CD4-positive, alpha-beta T cell (primary cell): ENCODE results near the gene FCGR1A. TPM values are rescaled to one million over a fixed set of nuclear protein-coding genes. Genes with fewer than 3 reads are reported as not detected.
"Not testable (repeated sequence)": the region's sequence is repeated elsewhere in the genome, so short reads cannot be mapped to it uniquely, and the experiment has no call there.

Experiments used
- ATAC-seq: fragments of 200-7000 bp; cut with Tn5 transposase; one replicate; pipeline ENCODE4 v1.10.0; 2022; ENCODE audit warnings: mild to moderate bottlenecking; ENCODE audit not compliant: poor library complexity
- CTCF ChIA-PET: fragments of 350-600 bp; sonication (Branson Sonifier 250); formaldehyde crosslinking; loops from one replicate; lab custom pipeline; 2021; ENCODE audit warnings: antibody characterized with exemption, inconsistent platforms; lab: Charles Lee
- POLR2A ChIA-PET: fragments of 350-600 bp; sonication (Branson Sonifier 250); formaldehyde crosslinking; loops from one replicate; lab custom pipeline; 2021; ENCODE audit warnings: antibody characterized with exemption, inconsistent platforms; lab: Charles Lee
- DNase-seq, 14 experiments: peaks; one replicate each; pipeline ENCODE4 v3.0.0-alpha.2; 2013 to 2020; ENCODE audit warnings: mixed read lengths in 2 of 14
- H3K27ac ChIP-seq, 2 donors: one replicate each; pipeline versions ENCODE4 v1.5.1 to v1.7.0; 2013; ENCODE audit warnings: low read length in 2 of 2, low read depth in 1 of 2, mild to moderate bottlenecking in 1 of 2
- H3K27me3 ChIP-seq, 2 experiments: 1 replicate in 1 of 2; 2 replicates in 1 of 2; pipeline versions ENCODE4 v1.6.1 to v1.7.0; 2013; ENCODE audit warnings: low read length in 2 of 2, control low read depth in 1 of 2, mild to moderate bottlenecking in 1 of 2, moderate library complexity in 1 of 2; ENCODE audit not compliant: insufficient read depth in 2 of 2, control insufficient read depth in 1 of 2
- H3K36me3 ChIP-seq: one replicate; pipeline ENCODE4 v1.6.1; 2013; ENCODE audit warnings: low read length, control low read depth; ENCODE audit not compliant: insufficient read depth
- H3K4me1 ChIP-seq: one replicate; pipeline ENCODE4 v1.6.1; 2013; ENCODE audit warnings: low read length, control low read depth; ENCODE audit not compliant: insufficient read depth
- H3K4me3 ChIP-seq: one replicate; pipeline ENCODE4 v1.5.1; 2013; ENCODE audit warnings: mild to moderate bottlenecking, low read length, moderate library complexity
- H3K9me3 ChIP-seq, 2 experiments: 1 replicate in 1 of 2; 2 replicates in 1 of 2; pipeline versions ENCODE4 v1.6.1 to v1.7.0; 2013; ENCODE audit warnings: low read length in 2 of 2, mild to moderate bottlenecking in 2 of 2, control low read depth in 1 of 2, moderate library complexity in 1 of 2; ENCODE audit not compliant: control insufficient read depth in 1 of 2, insufficient read depth in 1 of 2
- H3K27ac Mint-ChIP-seq: one replicate; pipeline ENCODE4 v1.8.0; 2020; ENCODE audit warnings: mixed read lengths
- H3K27me3 Mint-ChIP-seq: one replicate; pipeline ENCODE4 v1.8.0; 2021; ENCODE audit warnings: mixed read lengths
- H3K36me3 Mint-ChIP-seq: one replicate; pipeline ENCODE4 v1.8.0; 2021; ENCODE audit warnings: low read depth, mixed read lengths
- H3K4me1 Mint-ChIP-seq: one replicate; pipeline ENCODE4 v1.8.0; 2021; ENCODE audit warnings: low read depth, mixed read lengths
- H3K4me3 Mint-ChIP-seq: one replicate; pipeline ENCODE4 v1.8.0; 2020; ENCODE audit warnings: mild to moderate bottlenecking, mixed read lengths
- H3K9me3 Mint-ChIP-seq: one replicate; pipeline ENCODE4 v1.8.0; 2020; ENCODE audit warnings: mixed read lengths
- intact Hi-C, 2 experiments: fragments of 100-400 bp; cut with DNase I in 1 of 2; cut with micrococcal nuclease in 1 of 2; formaldehyde crosslinking; loops; one replicate each; pipeline versions ENCODE4 v1.15.1 to v1.9.0; 2023 to 2025; cut with DNase I, micrococcal nuclease
- polyA plus RNA-seq, 2 donors: library from polyadenylated mRNA; unstranded; fragments of 120-200 nt; gene quantifications; one replicate each; pipeline ENCODE4 v1.2.1, GENCODE V29; 2013
- total RNA-seq, 174 experiments: library from RNA in 2 of 174; stranded (reverse) in 2 of 174; gene quantifications; one replicate each; pipeline ENCODE4 v1.2.3 and lab custom pipeline; 2021 to 2026

Gene FCGR1A
- total RNA-seq (under 1 TPM in 1 of 2 experiments, not detected in 1; 0.17 TPM), total RNA-seq (lab: John Stamatoyannopoulos, UW) (0 to 0.96 (median 0) reads per million in 172 experiments)
- 3.7 TPM for polyA plus RNA-seq (2013, experiment 1 of 2)
- 3.6 TPM for polyA plus RNA-seq (2013, experiment 2 of 2)

- H3K4me1 Mint-ChIP-seq, H3K27ac ChIP-seq, H3K4me3 ChIP-seq, H3K36me3 ChIP-seq, intact Hi-C loops, H3K9me3 Mint-ChIP-seq, CTCF ChIA-PET, H3K27me3 ChIP-seq, H3K36me3 Mint-ChIP-seq, H3K4me3 Mint-ChIP-seq, H3K9me3 ChIP-seq, H3K27ac Mint-ChIP-seq, H3K4me1 ChIP-seq, H3K27me3 Mint-ChIP-seq, ATAC-seq, POLR2A ChIA-PET, DNase-seq: not testable (repeated sequence)
These were observed at the start of gene FCGR1A for GRCh38 chr1:149782600-149782999. TSS of gene FCGR1A (plus strand) at chr1:149782694. CDS start at chr1:149782744, 50 bp downstream.

- POLR2A ChIA-PET, ATAC-seq, DNase-seq, CTCF ChIA-PET, H3K4me1 ChIP-seq, H3K4me1 Mint-ChIP-seq, H3K27ac Mint-ChIP-seq, H3K36me3 Mint-ChIP-seq, H3K27me3 Mint-ChIP-seq, H3K9me3 Mint-ChIP-seq, H3K36me3 ChIP-seq, H3K27me3 ChIP-seq, H3K27ac ChIP-seq, H3K4me3 ChIP-seq, intact Hi-C loops, H3K9me3 ChIP-seq, H3K4me3 Mint-ChIP-seq: not testable (repeated sequence)
These were observed 49.7 kb upstream of the FCGR1A start for GRCh38 chr1:149732781-149733180.

- H3K27ac Mint-ChIP-seq, H3K4me3 ChIP-seq, H3K4me1 ChIP-seq, H3K9me3 Mint-ChIP-seq, POLR2A ChIA-PET, H3K4me1 Mint-ChIP-seq, H3K27me3 Mint-ChIP-seq, H3K4me3 Mint-ChIP-seq, intact Hi-C loops, H3K36me3 Mint-ChIP-seq, H3K27ac ChIP-seq, DNase-seq, H3K36me3 ChIP-seq, CTCF ChIA-PET, H3K27me3 ChIP-seq, ATAC-seq, H3K9me3 ChIP-seq: not testable (repeated sequence)
These were observed 47.8 kb upstream of the FCGR1A start for GRCh38 chr1:149734692-149735091.

- Mint-ChIP-seq H3K4me3 (peak overlapping the region; percentile 88), H3K27ac (peak overlapping the region; percentile 82)
- POLR2A ChIA-PET, H3K4me1 Mint-ChIP-seq, H3K36me3 ChIP-seq, intact Hi-C loops, H3K36me3 Mint-ChIP-seq, H3K27ac ChIP-seq, CTCF ChIA-PET, H3K9me3 Mint-ChIP-seq, H3K27me3 ChIP-seq, H3K4me1 ChIP-seq, H3K27me3 Mint-ChIP-seq, H3K9me3 ChIP-seq: not testable (repeated sequence)
- DNase-seq (peak in 12 of 14 experiments; percentile 6 to 64 (median 44)), ATAC-seq (peak; percentile 83)
- H3K4me3 ChIP-seq = peak overlapping the region; percentile 28
These were observed 42.3 kb upstream of the FCGR1A start for GRCh38 chr1:149740148-149740581.

GRCh38 chr1:149740590-149741230 is 41.8 kb upstream of the FCGR1A start:
- H3K4me3 Mint-ChIP-seq = peak overlapping the region; percentile 88
- H3K9me3 Mint-ChIP-seq, DNase-seq, H3K27me3 ChIP-seq, CTCF ChIA-PET, H3K27me3 Mint-ChIP-seq, H3K27ac ChIP-seq, H3K9me3 ChIP-seq, H3K4me1 ChIP-seq, POLR2A ChIA-PET, H3K4me1 Mint-ChIP-seq, H3K36me3 Mint-ChIP-seq, intact Hi-C loops, H3K36me3 ChIP-seq: not testable (repeated sequence)
- ATAC-seq = peak; percentile 30
- H3K4me3 ChIP-seq = peak overlapping the region; percentile 28
- H3K27ac Mint-ChIP-seq = peak overlapping the region; percentile 82

- CTCF ChIA-PET, H3K4me1 ChIP-seq, H3K4me3 Mint-ChIP-seq, H3K27me3 ChIP-seq, intact Hi-C loops, H3K9me3 ChIP-seq, H3K36me3 ChIP-seq, H3K27me3 Mint-ChIP-seq, H3K36me3 Mint-ChIP-seq, H3K4me3 ChIP-seq, DNase-seq, H3K4me1 Mint-ChIP-seq, H3K27ac Mint-ChIP-seq, ATAC-seq, H3K9me3 Mint-ChIP-seq, POLR2A ChIA-PET, H3K27ac ChIP-seq: not testable (repeated sequence)
These were observed 40.6 kb upstream of the FCGR1A start for GRCh38 chr1:149741914-149742313.
